Nucleus accumbens (tissue), 56 donors: Measurements from ENCODE around the gene CRYGN.

Source experiments
- DNase-seq, 56 donors: peaks; one replicate each; lab custom pipeline; 2025; lab: John Stamatoyannopoulos, UW

The CRYGN gene

DNA sequence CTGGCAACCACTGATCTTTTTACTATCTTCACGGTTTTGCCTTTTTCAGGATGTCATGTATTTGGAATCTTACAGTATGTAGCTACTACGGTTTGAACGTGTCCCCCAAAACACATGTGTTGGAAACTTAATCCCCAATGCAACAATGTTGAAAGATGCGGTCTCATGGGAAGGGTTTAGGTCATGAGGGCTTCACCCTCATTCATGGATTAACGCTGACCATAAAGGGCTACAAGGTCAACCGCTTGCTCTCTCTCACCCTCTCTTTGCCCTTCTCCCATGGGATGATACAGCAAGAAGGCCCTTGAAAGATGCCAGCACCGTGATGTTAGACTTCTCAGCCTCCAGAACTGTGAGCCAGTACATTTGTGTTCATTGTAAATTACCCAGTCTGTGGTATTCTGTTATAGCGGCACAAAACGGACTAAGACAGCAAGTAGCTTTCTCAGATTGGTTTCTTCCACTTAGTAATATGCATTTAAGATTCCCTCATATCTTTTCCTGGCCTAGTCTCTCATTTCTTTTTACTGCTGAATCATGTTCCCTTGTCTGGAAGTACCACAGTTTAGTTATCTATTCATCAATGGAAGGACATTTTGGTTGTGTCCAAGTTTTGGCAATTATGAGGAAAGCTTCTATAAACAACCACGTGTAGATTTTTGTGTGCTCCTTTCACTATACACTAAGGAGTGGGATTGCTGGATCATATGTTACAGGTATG lies 3.0 kb upstream of the CRYGN start:
- DNase-seq: no peak

DNA sequence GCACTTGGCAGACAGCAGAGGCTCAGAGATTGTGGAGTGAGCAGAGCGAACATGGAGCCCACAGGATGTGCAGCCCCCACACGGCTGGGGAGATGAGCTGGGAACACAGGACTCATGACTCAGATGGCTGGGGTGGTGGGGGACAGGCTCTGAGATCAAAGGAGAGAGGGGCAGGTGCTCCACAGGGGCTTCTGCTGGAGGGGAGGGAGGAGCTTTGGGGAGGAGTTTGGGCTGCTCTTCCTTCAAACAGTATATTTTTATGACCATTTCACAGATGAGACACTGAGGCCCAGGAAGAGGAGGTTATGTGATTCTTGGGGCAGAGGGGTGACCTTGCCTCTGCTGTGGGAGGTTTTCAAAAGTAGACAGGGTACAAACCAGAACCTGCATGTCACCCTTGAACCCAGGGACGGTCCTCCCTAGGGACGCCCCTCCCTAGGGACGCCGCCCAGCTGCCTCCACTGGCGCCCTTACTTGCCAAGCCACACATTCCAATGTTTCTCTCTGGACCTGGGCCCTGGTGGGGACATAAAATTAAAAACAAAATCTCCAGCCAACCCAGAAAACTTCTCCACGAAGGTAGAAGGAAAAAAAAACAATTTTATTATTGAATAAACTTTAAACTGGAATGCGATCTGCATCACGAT lies 981 bp upstream of the CRYGN start:
- DNase-seq: no peak

- no peak for DNase-seq
These were observed 908 bp downstream of the CRYGN start for GRCh38 chr7:151438864-151439601.

DNA sequence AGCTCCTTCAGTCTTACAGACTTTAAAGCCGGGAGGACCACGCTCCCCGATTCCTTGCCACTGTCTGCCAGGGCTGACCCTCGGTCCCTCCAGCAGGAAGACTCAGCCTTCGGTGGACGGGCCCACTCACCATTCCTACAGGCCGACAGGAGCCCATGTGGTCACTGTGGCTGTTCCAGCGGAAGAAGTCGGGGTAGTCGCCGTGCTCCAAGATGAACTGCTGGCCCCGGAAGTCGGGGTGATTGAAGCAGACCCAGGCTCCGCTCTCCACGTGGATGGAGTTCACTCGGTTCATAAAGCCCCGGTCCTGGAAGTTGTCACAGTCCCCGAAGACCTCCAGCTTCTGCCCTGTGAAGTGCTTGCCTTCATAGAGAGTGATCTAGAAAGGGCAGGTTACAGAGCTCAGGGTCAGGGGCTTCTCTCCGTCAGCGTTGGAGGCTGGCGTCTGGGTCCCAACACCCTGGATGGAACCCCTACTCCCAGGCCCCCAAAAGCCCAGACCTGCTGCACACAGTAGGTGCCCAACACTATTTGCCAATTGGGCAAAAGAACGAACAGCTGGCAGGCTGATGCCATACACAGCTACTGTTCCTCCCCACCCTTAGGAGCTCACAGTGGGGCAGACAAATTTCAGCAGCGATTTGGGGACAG lies 1.9 kb downstream of the CRYGN start:
- no peak for DNase-seq

GRCh38 chr7:151437159-151437553 lies 2.8 kb downstream of the CRYGN start:
- DNase-seq: no peak

- no peak for DNase-seq
These were observed 3.3 kb downstream of the CRYGN start for GRCh38 chr7:151436446-151437158.

DNA sequence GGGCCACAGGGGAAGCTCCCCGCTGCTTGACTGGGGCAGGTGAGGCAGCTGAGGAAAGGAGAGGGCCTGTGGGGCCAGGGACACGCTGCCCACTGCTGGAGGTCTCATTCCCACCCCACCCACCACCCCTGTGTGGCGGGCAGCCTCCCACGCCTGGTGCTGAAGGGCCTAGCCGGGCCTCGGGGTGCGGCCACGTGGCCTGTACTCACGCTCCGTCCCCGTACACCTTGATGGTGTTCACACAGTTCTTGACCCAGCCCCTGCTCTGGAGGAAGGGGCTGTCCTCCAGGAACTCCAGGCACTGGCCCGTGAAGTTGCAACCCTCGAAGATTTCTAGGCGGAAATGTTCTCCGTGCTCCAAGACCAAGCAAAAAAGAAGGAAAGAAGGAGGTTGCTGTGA lies 4.0 kb downstream of the CRYGN start:
- DNase-seq: no peak

DNA sequence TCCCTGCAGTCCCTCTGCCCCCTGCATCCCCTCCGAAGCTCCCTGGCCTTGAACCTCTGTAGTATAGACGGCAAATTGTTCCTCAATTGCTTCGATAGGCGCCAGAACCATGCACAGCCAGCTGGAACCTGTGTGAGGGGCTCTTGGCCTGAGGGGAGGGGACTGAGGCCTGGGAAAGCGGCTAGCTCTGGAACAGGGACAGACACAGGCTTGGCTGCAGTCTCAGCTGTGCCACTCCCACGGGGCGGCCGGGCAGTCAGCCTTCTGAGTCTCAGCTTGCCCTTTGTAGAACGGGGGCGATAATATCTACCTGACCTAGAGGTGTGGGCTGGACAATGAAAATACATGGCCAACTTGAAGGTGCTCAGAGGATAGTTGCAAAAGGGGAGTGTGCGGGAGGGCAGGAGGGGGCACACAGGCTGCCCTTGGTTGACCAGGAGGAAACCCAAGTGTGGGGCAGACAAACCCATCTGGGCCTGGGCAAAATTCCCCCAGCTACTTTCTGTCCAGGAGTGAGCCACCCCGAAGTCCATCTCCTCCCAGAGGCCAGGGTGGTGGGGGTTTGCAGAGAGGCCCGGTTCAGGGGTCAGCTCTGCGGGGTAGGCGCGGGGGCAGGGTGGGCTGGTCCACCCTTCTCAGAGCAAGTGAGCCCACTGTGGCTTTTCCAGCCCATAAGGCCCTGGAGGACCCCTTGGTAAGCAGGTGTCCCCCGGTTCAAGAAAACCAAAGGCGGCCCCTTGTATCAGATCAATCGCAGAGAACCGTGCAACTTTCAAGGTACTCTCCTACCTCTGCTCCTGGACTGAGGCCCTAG lies 4.6 kb downstream of the CRYGN start:
- peak in 17 of 56 donors; percentile 14 to 60 (median 38) for DNase-seq

GRCh38 chr7:151434549-151434948 lies 5.4 kb downstream of the CRYGN start:
- DNase-seq: no peak

DNA sequence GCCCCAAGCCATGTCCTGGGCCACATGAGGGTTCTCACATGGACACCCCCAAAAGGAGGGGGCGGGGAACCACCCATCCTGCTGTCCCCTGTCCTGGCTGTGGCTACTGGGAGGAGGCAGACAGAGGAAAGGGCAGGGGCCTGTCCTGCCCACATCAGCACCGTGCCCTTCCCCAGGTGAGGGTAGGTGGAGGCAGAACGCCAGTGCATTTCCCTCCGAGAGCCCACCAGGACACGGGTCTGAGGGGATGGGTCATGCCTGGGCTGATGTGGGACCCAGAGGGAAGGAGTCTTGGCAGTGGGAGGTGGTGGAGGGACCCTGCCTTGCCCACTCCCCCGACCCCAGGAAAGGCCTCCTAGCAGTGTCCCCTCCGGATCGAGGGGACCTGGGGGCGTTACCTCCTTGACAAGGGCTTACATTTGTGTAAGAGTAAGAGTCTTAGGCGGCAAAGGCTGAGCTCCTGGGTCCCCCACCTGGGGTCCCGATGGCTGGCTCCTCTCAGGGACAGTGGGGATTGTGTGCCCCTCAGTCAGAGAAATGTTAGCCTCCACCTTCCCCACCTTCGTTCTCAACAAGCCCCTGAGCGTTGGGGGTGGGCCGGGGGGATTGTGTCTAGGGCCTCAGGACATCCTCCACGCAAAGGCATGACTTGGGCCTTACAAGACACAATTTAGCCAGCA lies 6.1 kb downstream of the CRYGN start:
- DNase-seq: no peak

DNA sequence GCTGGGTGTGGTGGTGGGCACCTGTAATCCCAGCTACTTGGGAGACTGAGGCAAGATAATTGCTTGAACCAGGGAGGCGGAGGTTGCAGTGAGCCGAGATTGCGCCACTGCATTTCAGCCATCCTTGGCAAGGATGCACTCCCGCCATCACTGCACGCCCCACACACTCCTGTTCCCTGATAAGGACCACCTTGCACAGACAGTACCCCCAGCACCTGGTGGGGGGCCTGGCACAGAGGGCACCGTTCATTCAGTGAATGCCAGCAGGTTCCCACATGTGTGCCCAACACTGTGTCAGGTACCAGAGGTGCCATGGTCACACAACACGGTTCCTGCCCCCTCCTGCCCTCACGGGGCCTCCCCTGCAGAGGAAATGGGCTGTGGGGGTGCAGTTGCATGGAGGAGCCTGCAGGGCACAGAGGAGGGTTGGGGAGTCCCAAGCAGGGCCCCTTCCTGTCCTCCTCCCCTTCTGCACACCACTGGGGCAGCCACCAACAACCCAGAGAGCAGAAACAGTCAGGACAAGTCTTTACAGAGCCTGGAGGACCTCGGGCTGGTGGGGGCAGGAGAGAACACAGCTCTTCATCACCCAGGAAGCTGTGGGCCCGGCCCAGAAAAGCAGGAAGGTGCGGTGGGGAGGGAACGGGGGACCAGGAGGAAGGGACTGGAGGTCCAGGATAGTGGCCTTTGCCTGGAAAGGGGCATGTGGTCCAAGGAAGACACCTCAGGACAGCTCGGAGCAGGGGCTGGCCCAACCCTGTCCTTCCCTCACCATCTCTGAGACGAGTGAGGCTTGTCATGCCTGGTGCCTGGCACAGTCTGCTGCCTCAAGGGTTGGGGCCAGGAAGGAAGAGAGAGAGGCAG lies 7.1 kb downstream of the CRYGN start:
- no peak for DNase-seq

DNA sequence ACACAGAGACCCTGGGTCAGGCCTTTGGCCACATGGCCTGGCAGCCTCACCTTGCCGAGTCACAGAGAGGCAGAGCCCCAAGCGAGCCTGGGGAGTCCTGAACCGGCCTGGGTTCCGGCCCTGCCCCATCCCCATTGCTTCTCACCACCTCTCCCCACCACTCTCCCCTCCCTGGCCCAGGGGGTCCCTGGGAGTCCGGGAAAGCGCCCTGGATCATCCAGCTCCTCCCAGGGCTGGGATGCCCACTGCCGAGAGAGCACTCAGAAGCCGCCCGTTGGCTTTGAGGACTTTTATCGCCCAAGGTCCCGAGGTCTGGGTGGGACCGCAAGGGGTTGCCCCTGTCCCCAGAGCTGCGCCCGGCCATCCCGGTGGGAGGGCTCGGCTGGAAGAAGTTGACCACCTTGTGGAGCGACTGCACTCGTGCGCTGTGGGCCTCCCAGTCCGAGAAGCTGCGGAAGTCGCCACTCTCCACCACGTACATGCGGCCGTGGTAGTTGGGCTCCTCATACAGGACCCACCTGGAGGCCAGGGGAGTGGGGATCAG lies 8.1 kb downstream of the CRYGN start:
- no peak for DNase-seq

DNA sequence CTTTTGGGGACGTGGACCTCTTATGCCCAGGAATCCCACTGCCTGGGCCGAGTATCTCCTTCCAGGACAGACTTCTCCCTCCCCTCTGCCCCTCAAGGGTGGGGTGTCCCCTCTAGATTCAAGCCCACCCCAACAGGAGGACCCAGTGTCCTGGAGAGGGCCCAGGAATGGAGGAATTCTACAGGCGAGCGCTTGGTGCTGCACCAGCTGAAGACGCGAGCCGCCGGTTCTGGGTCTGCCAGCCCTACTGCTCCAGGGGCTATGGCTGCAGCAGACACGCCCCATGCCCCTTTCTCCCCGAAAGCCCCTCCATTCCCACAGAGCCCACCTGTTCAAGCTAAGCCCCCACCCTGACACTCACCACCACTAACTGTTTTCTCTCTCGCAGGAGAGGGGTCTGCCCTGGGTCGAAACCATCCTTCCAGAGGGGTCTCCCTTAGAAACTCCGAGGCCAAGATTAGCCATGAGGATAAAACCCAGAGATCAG lies 8.6 kb downstream of the CRYGN start:
- DNase-seq: no peak

DNA sequence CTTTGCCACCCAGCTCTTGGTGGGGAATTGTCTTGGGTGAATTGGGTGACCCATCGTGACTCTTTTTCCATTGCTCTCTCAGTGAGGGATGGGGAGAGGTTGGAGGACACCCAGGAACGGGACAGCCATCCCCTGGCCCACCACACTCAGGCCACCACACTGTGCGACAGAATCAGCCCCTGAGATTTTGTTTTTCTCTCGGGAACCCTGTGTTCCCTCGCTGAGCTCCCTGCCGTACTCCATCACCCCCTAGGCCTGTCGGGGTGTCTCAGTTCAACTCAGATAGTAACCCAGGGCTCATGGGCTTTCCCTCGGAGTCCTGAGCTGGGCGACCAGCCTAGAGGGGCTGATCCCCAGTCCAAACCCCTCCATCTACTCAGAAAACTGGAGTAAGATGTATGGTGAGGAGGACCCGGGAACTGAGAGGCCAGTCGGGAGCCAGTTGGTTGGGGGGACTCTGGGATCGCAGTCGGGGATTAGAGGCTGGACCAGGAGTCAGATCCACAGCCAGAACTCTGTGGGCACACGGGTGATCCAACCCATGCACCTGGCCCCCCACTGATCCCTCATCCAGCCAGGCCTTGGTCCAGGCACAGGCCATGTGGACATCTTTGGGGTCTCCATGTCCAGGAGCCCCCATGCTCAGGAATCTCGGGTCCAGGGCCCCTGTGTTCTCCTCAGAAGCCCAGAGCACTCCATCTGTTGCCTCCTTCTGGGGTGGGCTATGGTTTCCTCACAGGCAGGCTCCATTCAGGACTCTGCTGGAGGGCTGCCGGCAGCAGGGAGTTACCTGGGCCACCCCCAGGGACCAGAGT lies 9.3 kb downstream of the CRYGN start:
- no peak for DNase-seq

- no peak for DNase-seq
These were observed 10.2 kb downstream of the CRYGN start for GRCh38 chr7:151429560-151430331.

GRCh38 chr7:151429237-151429559 lies 10.7 kb downstream of the CRYGN start:
- DNase-seq: no peak
